Body of pancreas (tissue), 4 donors: ENCODE results near the gene SH3RF2. TPM values are rescaled to one million over a fixed set of nuclear protein-coding genes. Genes with fewer than 3 reads are reported as not detected.

Experiments used
- ATAC-seq: fragments of 150-250 bp; one replicate; pipeline ENCODE4 v1.9.1; 2016
- DNase-seq, 4 donors: peaks; one replicate each; pipeline ENCODE4 v3.0.0-alpha.2; 2019
- H3K27ac ChIP-seq, 4 donors: fragments of 200-600 bp; sonication (generic); 1 replicate in 3 of 4; 2 replicates in 1 of 4; pipeline versions ENCODE4 v1.5.1 to v1.6.1; 2016 to 2019; ENCODE audit warnings: mild to moderate bottlenecking in 1 of 4, mixed read lengths in 1 of 4, moderate library complexity in 1 of 4
- H3K27me3 ChIP-seq, 2 donors: fragments of 200-600 bp; sonication (generic); one replicate each; pipeline ENCODE4 v1.6.0; 2016; ENCODE audit warnings: mild to moderate bottlenecking in 1 of 2
- H3K36me3 ChIP-seq, 2 donors: fragments of 200-600 bp; sonication (generic); replicated peaks in 1 of 2; 2 replicates each; pipeline ENCODE4 v1.5.1; 2016; ENCODE audit warnings: low read depth in 2 of 2; ENCODE audit not compliant: insufficient read depth in 1 of 2
- H3K4me1 ChIP-seq: fragments of 200-600 bp; sonication (generic); one replicate; pipeline ENCODE4 v1.6.0; 2016
- H3K4me3 ChIP-seq, 2 donors: fragments of 200-600 bp; sonication (generic); 1 replicate in 1 of 2; 2 replicates in 1 of 2; pipeline ENCODE4 v1.5.1; 2016 to 2019
- H3K9me3 ChIP-seq, 3 donors: fragments of 200-600 bp; sonication (generic); 1 replicate in 2 of 3; 2 replicates in 1 of 3; pipeline ENCODE4 v1.5.1; 2016
- CTCF ChIP-seq, 7 experiments: fragments of 450-650 bp in 4 of 7; fragments of 200-600 bp in 3 of 7; sonication (generic) in 3 of 7; IDR thresholded peaks; one replicate each; pipeline ENCODE4 v1.5.1; 2016 to 2019; ENCODE audit warnings: antibody characterized with exemption in 7 of 7
- POLR2A ChIP-seq, 3 donors: fragments of 450-650 bp; IDR thresholded peaks; one replicate each; pipeline ENCODE4 v1.6.1; 2016; ENCODE audit warnings: antibody characterized with exemption in 3 of 3, mild to moderate bottlenecking in 2 of 3
- WGBS, 2 donors: methylation state at CpG; one replicate each; pipeline ENCODE4 v1.1.5; 2017; 5-methylcytosine and 5-hydroxymethylcytosine counted together
- intact Hi-C: fragments of 100-400 bp; cut with DNase I; formaldehyde crosslinking; loops from one replicate; pipeline ENCODE4 v1.15.1; 2023
- total RNA-seq, 2 donors: library from RNA; depleted of rRNA; stranded (reverse); fragments of >200 nt; gene quantifications; one replicate each; pipeline ENCODE4 v1.1.0, GENCODE V29; 2016

SH3RF2 gene
- total RNA-seq, 2 donors from 2014 or later: 14.8 to 25.7 TPM

- Histone ChIP-seq H3K27ac (peak overlapping the region; percentile 37 to 85 (median 70)), H3K4me3 (no peak overlapping the region), H3K4me1 (peaks cover 97% of the 10 kb centered on the region), H3K36me3 (no peaks in the 10 kb centered on the region), H3K9me3 (no peaks in the 10 kb centered on the region), H3K27me3 (no peaks in the 10 kb centered on the region)
- ATAC-seq: no peak
- 51 to 54% methylated on average over 3 of the region's 3 CpGs for WGBS, 2 donors
- intact Hi-C loops: no loop called here
- TF ChIP-seq POLR2A (IDR thresholded peaks at IDR 0.05) (no peak), CTCF (IDR thresholded peaks at IDR 0.05) (no peak)
- no peak for DNase-seq
These were observed 41.8 kb downstream of the SH3RF2 start for GRCh38 chr5:145978171-145978570.

GRCh38 chr5:145978708-145979107 lies 42.3 kb downstream of the SH3RF2 start:
- intact Hi-C loops: no loop called here
- Histone ChIP-seq H3K27ac (peak overlapping the region; percentile 46 to 85 (median 70)), H3K4me3 (no peak overlapping the region), H3K27me3 (no peaks in the 10 kb centered on the region), H3K36me3 (no peaks in the 10 kb centered on the region), H3K4me1 (peaks cover 92% of the 10 kb centered on the region), H3K9me3 (no peaks in the 10 kb centered on the region)
- ATAC-seq (peak; percentile 55), DNase-seq (peak; percentile 55 to 77 (median 64))
- 15 to 17% methylated on average over 1 of the region's 1 CpG for WGBS, 2 donors
- no peak for TF ChIP-seq POLR2A (IDR thresholded peaks at IDR 0.05)
- TF ChIP-seq CTCF (IDR thresholded peaks at IDR 0.05): no peak

GRCh38 chr5:145979270-145980223 lies 43.2 kb downstream of the SH3RF2 start:
- Histone ChIP-seq H3K36me3 (no peaks in the 10 kb centered on the region), H3K27me3 (no peaks in the 10 kb centered on the region), H3K27ac (peak overlapping the region; percentile 46 to 85 (median 70)), H3K9me3 (no peaks in the 10 kb centered on the region), H3K4me1 (peaks cover 83% of the 10 kb centered on the region), H3K4me3 (no peak overlapping the region)
- TF ChIP-seq POLR2A (IDR thresholded peaks at IDR 0.05) (no peak), CTCF (IDR thresholded peaks at IDR 0.05) (no peak)
- ATAC-seq (peak; percentile 70), DNase-seq (peak; percentile 43 to 72 (median 54))
- WGBS, 2 donors: 11 to 21% methylated on average over 7 of the region's 7 CpGs
- intact Hi-C loops: no loop called here

- H3K4me1 ChIP-seq: peaks cover 76% of the 10 kb centered on the region
- no peaks in the 10 kb centered on the region for H3K27me3 ChIP-seq
- H3K4me3 ChIP-seq: no peak overlapping the region
- ATAC-seq (no peak), DNase-seq (no peak)
- H3K9me3 ChIP-seq: no peaks in the 10 kb centered on the region
- peak overlapping the region; percentile 46 to 85 (median 70) for H3K27ac ChIP-seq
- intact Hi-C loops: no loop called here
- no peak for TF ChIP-seq POLR2A (IDR thresholded peaks at IDR 0.05)
- no peak for TF ChIP-seq CTCF (IDR thresholded peaks at IDR 0.05)
- no peaks in the 10 kb centered on the region for H3K36me3 ChIP-seq
- 79 to 91% methylated on average over 1 of the region's 1 CpG for WGBS, 2 donors
These were observed 43.9 kb downstream of the SH3RF2 start for GRCh38 chr5:145980259-145980658.
